Eye (tissue), 1 donor: Measurements from ENCODE around the gene RBFOX2.
"Not testable (repeated sequence)": the region's sequence is repeated elsewhere in the genome, so short reads cannot be mapped to it uniquely, and the experiment has no call there.

ENCODE experiments used
- DNase-seq: peaks from one replicate; pipeline ENCODE4 v3.0.0-alpha.2; 2015

RBFOX2 gene

GRCh38 chr22:35733036-35733435 is 295.6 kb downstream of the RBFOX2 start:
- no peak for DNase-seq

DNA sequence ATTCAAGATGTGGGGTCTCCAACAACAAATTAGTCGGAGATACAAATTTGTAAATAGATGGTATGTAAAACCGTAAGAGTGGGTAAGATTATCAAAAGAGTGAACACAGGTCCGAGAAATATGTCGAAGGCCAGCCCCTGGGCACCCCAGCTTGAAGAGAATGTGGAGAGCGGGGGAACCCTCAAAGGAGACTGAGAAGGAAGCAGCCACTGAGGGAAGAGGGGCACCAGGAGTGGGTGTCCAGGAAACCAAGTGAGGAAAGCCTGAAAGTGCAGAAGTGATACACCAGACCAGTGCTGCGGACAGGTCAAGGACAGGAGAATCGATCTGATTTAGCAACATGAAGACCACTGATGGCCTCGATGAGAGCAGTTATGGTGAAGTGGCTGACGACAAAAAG is 296.5 kb downstream of the RBFOX2 start:
- DNase-seq, result no peak

GRCh38 chr22:35731321-35731720 is 297.3 kb downstream of the RBFOX2 start:
- no peak for DNase-seq

DNA sequence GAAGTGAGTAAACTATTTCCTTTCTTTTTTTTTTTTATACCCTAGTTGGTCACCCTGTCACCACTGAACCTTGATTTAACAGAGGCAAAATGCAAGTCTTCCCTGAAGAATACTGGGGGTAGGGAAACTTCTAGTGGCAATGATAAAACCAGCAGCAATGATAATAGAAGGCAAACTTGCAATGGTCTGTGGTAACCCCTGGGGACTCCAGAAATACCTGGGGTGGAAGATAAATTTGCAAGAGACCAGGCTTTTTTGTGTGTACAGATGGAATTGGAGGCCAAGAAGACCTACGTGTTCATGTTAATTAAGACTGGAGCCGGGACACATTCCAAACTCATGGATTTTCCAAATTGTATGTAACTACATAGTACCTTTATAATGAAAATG is 299.3 kb downstream of the RBFOX2 start:
- DNase-seq, result no peak

GRCh38 chr22:35728639-35729308 is 299.9 kb downstream of the RBFOX2 start:
- no peak for DNase-seq

- DNase-seq, result no peak
Measured at GRCh38 chr22:35727436-35727835, 301.2 kb downstream of the RBFOX2 start.

DNA sequence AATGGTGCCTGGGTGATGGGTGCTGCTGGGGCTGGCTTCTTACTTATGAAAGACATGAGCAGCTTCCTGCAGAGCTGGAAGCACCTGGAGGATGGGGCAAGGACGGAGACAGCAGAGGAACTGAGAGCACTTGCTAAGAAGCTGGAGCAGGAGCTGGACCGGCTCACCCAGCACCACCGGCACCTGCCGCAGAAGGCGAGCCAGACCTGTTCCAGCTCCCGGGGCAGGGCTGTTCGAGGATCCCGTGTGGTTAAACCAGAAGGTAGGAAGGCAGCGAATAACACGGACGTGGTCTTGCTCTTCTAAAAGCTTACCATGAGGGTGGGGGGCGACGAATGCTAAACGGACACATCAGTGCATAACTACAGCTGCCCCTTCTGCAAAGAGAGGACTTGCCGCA is 301.7 kb downstream of the RBFOX2 start:
- no peak for DNase-seq

GRCh38 chr22:35726398-35726797 is 302.2 kb downstream of the RBFOX2 start:
- no peak for DNase-seq

DNA sequence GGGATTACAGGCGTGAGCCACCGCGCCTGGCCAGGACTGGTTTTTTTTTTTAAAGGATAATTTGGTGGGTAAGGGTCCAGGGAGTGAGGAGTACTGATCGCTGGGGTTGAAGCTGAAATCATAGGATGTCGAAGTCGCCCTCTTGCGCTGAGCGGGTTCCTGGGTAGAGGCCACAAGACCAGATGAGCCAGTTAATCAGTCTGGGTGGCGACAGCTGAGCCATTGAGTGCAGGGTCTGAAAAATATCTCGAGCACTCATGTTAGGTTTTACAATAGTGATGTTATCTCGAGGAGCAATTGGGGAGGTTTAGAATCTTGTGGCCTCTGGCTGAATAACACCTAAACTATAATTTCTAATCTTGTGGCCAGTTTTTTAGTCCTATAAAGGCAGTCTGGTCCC is 303.1 kb downstream of the RBFOX2 start:
- no peak for DNase-seq

DNA sequence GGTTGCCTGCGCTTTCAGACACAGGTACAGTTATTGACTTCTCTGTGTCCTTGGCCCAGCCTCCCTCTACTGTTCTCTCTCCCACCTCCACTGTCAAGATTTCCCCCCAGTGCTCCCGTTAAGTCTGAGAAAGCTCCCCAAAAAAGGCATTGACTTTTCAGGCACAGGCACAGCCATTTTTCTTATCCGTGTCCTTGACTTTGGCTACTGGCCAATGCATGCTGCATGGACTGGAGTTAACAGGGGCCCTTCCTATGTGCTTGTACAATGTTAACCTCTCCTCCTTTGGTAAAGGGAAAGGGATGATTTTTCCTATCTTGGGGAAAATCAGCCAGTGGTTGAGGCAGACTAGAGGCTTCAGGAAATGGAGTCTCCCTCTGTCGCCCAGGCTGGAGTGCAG is 306.7 kb downstream of the RBFOX2 start:
- DNase-seq, result no peak

DNA sequence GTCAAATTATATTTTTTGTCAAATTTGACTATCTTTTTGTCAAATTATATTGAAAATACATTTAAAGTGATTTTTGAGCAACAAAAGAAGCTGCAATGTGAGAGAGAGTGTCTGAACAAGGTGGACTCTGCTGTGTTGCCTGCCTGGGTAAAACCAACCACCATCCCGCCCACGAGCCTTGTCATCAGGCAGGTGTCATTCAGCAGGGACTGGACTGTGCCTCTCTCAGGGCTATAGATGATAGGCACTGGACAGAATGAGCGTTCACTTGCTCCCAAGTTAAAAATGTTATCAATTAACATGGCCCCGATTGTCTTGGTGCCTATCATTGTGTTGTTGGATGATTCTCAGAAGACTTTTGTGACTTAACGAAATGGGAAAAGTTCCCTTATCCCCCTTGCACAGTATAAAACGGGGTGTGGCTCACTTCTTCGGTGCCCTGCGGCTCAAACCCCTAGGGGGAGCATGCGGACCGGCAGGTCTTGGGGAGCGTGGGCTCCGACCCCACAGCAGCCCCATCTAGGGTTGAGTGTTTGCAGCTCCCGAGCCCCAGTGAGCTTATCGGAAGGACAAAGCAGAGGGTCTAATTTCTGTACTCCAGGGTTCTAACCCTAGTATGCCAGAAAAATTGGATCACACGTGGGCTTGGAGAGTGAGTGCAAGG is 309.3 kb downstream of the RBFOX2 start:
- DNase-seq, result no peak

DNA sequence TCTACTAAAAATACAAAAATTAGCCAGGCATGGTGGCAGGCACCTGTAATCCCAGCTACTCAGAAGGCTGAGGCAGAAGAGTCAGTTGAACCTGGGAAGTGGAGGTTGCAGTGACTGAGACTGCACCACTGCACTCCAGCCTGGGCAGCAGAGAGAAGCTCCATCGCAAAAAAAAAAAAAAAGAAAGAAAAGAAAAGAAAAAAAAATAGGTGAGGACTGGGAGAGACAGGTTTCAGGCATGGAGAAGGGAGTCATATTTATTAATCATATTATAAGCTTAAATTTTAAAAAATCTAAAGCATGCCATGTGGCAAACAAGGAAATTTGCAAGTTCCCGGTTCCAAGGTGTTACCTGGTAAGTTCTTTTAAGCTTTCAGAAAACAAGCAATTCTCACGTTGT is 311.1 kb downstream of the RBFOX2 start, which contains the start of gene APOL5:
TSS of gene APOL5 (plus strand) at position 301 of the 400 bp plus-strand sequence. CDS start at position 301, 0 bp downstream.
- no peak for DNase-seq

GRCh38 chr22:35712672-35713071 is 316.0 kb downstream of the RBFOX2 start:
- no peak for DNase-seq

DNA sequence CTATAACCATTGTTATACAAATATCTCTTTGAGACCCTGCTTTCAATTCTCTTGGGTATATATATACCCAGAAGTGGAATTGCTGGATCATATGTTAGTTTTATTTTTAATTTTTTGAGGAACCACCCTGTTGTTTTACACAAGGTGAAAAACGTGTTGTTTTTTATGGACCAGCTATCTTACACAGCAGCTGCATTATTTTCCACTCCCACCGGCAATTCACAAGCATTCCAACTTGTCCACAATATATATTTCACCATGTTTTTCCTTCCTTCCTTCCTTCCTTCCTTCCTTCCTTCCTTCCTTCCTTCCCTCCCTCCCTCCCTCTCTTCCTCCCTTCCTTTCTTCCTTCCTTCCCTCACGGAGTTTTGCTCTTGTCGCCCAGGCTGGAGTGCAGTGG is 317.3 kb downstream of the RBFOX2 start:
- no peak for DNase-seq

GRCh38 chr22:35708917-35709316 is 319.7 kb downstream of the RBFOX2 start:
- DNase-seq, result no peak

GRCh38 chr22:35708453-35708852 is 320.2 kb downstream of the RBFOX2 start:
- DNase-seq, result no peak

- DNase-seq, result no peak
Measured at GRCh38 chr22:35705141-35705540, 323.5 kb downstream of the RBFOX2 start.

GRCh38 chr22:35703861-35704584 is 324.6 kb downstream of the RBFOX2 start:
- DNase-seq, result no peak

GRCh38 chr22:35699852-35700251 is 328.8 kb downstream of the RBFOX2 start:
- not testable (repeated sequence) for DNase-seq

GRCh38 chr22:35697142-35697541 is 331.5 kb downstream of the RBFOX2 start:
- DNase-seq, result no peak

DNA sequence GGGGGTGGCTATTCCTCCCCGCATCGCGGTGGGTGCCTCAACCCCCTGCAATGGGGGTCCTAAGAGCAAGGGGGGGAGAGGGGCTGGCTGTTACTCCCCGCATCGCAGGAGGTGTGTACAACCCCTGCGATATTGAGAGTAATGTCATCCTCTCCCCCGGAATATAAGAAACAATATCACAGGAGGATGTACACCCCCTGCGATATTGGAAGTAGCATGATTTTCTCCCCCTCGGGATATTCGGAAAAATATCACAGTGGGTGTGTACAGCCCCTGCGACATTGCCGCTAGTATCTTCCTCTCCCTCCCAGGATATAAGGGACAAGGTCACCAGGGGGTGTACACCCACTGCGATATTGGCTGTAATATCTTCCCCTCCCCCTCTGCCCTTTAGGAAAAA is 333.4 kb downstream of the RBFOX2 start:
- no peak for DNase-seq

DNA sequence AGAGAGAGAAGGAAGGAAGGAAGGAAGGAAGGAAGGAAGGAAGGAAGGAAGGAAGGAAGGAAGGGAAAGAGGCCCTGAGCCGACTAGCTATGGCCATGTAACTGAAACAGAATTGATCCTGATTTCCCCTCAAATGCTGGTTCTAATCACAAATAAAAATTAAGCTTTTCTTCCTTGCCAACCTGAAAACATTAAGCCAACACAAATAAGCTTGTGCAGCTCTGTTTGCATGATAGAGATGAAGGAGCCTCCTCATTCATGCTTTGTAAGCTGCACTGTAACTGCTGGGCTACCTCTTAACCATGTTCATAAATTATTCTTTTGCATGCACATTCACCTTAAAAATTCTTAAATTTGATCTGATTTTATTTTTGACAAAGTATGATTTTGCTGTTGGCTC is 338.6 kb downstream of the RBFOX2 start:
- no peak for DNase-seq

- no peak for DNase-seq
Measured at GRCh38 chr22:35688913-35689675, 339.5 kb downstream of the RBFOX2 start.
